KMS-11 (cell line): ENCODE measurements around the gene COQ6.

Experiments used
- H2AFZ ChIP-seq: fragments of 200-600 bp; sonication (generic); 2 replicates; pipeline ENCODE4 v1.6.1; 2016; ENCODE audit warnings: antibody characterized with exemption, mixed run types, low read depth
- H3K27ac ChIP-seq: fragments of 200-600 bp; sonication (generic); 2 replicates; pipeline ENCODE4 v1.6.1; 2016; ENCODE audit warnings: mild to moderate bottlenecking, mixed run types
- H3K27me3 ChIP-seq: fragments of 200-600 bp; sonication (generic); 2 replicates; pipeline ENCODE4 v1.6.1; 2017; ENCODE audit warnings: mild to moderate bottlenecking, low read depth, mixed run types, moderate library complexity; ENCODE audit not compliant: insufficient read depth
- H3K36me3 ChIP-seq: fragments of 200-600 bp; sonication (generic); 2 replicates; pipeline ENCODE4 v1.6.1; 2017; ENCODE audit warnings: mild to moderate bottlenecking, mixed run types; ENCODE audit not compliant: insufficient read depth
- H3K4me1 ChIP-seq: fragments of 200-600 bp; sonication (generic); 2 replicates; pipeline ENCODE4 v1.6.1; 2016; ENCODE audit warnings: mild to moderate bottlenecking, low read depth, mixed run types; ENCODE audit not compliant: poor library complexity, severe bottlenecking
- H3K4me2 ChIP-seq: fragments of 200-600 bp; sonication (generic); 2 replicates; pipeline ENCODE4 v1.7.0; 2016; ENCODE audit warnings: mild to moderate bottlenecking, mixed run types
- H3K4me3 ChIP-seq: fragments of 200-600 bp; sonication (generic); IDR thresholded peaks from 2 replicates; pipeline ENCODE4 v1.6.1; 2017; ENCODE audit warnings: low read depth, low read length, mixed read lengths; ENCODE audit not compliant: insufficient read depth
- H3K79me2 ChIP-seq: fragments of 200-600 bp; sonication (generic); 2 replicates; pipeline ENCODE4 v1.6.1; 2016; ENCODE audit warnings: low read depth, mixed run types; ENCODE audit not compliant: insufficient read depth
- H3K9ac ChIP-seq: fragments of 200-600 bp; sonication (generic); 2 replicates; pipeline ENCODE4 v1.6.1; 2016; ENCODE audit warnings: mild to moderate bottlenecking, mixed run types
- H4K20me1 ChIP-seq: fragments of 200-600 bp; sonication (generic); 2 replicates; pipeline ENCODE4 v1.6.1; 2016; ENCODE audit warnings: mild to moderate bottlenecking, mixed run types; ENCODE audit not compliant: insufficient read depth
- CTCF ChIP-seq: fragments of 200-600 bp; sonication (generic); conservative IDR thresholded peaks from 2 replicates; pipeline ENCODE4 v1.6.1; 2017; ENCODE audit warnings: low read depth, mild to moderate bottlenecking, antibody characterized with exemption, low read length, moderate library complexity, mixed read lengths

COQ6 gene

GRCh38 chr14:73961192-73961591 lies 11.1 kb downstream of the COQ6 start:
- H3K4me3 ChIP-seq: no peak overlapping the region
- H3K36me3 ChIP-seq: no peaks in the 10 kb centered on the region
- H3K4me2 ChIP-seq: no peak overlapping the region
- H3K27ac ChIP-seq: no peak overlapping the region
- no peaks in the 10 kb centered on the region for H3K79me2 ChIP-seq
- no peaks in the 10 kb centered on the region for H3K4me1 ChIP-seq
- TF ChIP-seq CTCF: no peak
- no peak overlapping the region for H3K9ac ChIP-seq
- no peak overlapping the region for H2AFZ ChIP-seq
- H3K27me3 ChIP-seq: no peaks in the 10 kb centered on the region
- no peaks in the 10 kb centered on the region for H4K20me1 ChIP-seq

- Histone ChIP-seq H2AFZ (no peak overlapping the region), H4K20me1 (no peaks in the 10 kb centered on the region), H3K79me2 (no peaks in the 10 kb centered on the region), H3K36me3 (no peaks in the 10 kb centered on the region), H3K4me3 (no peak overlapping the region), H3K4me2 (no peak overlapping the region), H3K4me1 (no peaks in the 10 kb centered on the region), H3K27me3 (no peaks in the 10 kb centered on the region), H3K27ac (no peak overlapping the region), H3K9ac (no peak overlapping the region)
- no peak for TF ChIP-seq CTCF
These were observed 15.1 kb downstream of the COQ6 start for GRCh38 chr14:73965216-73965615.

- H3K27me3 ChIP-seq: no peaks in the 10 kb centered on the region
- no peak for TF ChIP-seq CTCF
- H3K4me3 ChIP-seq: no peak overlapping the region
- H3K4me1 ChIP-seq: no peaks in the 10 kb centered on the region
- H3K36me3 ChIP-seq: no peaks in the 10 kb centered on the region
- H2AFZ ChIP-seq: no peak overlapping the region
- no peaks in the 10 kb centered on the region for H4K20me1 ChIP-seq
- no peak overlapping the region for H3K27ac ChIP-seq
- no peak overlapping the region for H3K9ac ChIP-seq
- H3K4me2 ChIP-seq: no peak overlapping the region
- no peaks in the 10 kb centered on the region for H3K79me2 ChIP-seq
These were observed 18.8 kb downstream of the COQ6 start for GRCh38 chr14:73968885-73969284.

- no peaks in the 10 kb centered on the region for H3K36me3 ChIP-seq
- H2AFZ ChIP-seq: no peak overlapping the region
- H3K4me3 ChIP-seq: no peak overlapping the region
- H3K27me3 ChIP-seq: no peaks in the 10 kb centered on the region
- H4K20me1 ChIP-seq: no peaks in the 10 kb centered on the region
- no peaks in the 10 kb centered on the region for H3K4me1 ChIP-seq
- H3K79me2 ChIP-seq: no peaks in the 10 kb centered on the region
- no peak overlapping the region for H3K9ac ChIP-seq
- no peak overlapping the region for H3K4me2 ChIP-seq
- TF ChIP-seq CTCF: no peak
- H3K27ac ChIP-seq: no peak overlapping the region
These were observed 23.4 kb downstream of the COQ6 start for GRCh38 chr14:73973497-73973896.

GRCh38 chr14:73976125-73976524 lies 26.0 kb downstream of the COQ6 start:
- no peaks in the 10 kb centered on the region for H3K79me2 ChIP-seq
- H3K27me3 ChIP-seq: no peaks in the 10 kb centered on the region
- no peak overlapping the region for H3K27ac ChIP-seq
- no peak overlapping the region for H2AFZ ChIP-seq
- TF ChIP-seq CTCF: no peak
- H3K9ac ChIP-seq: no peak overlapping the region
- H3K4me2 ChIP-seq: no peak overlapping the region
- H3K4me1 ChIP-seq: no peaks in the 10 kb centered on the region
- H4K20me1 ChIP-seq: no peaks in the 10 kb centered on the region
- no peak overlapping the region for H3K4me3 ChIP-seq
- no peaks in the 10 kb centered on the region for H3K36me3 ChIP-seq
